DMS153 (cell line): ENCODE data around the gene TTC9B.

Experiments used
- DNase-seq: peaks from one replicate; lab custom pipeline; 2025; lab: John Stamatoyannopoulos, UW

TTC9B gene

GRCh38 chr19:40217934-40218890, at the start of gene TTC9B:
TSS of gene TTC9B (minus strand) at chr19:40218384. CDS start at chr19:40218381, 3 bp downstream.
- DNase-seq = no peak

GRCh38 chr19:40267601-40267997, 49.4 kb upstream of the TTC9B start:
- DNase-seq = no peak

GRCh38 chr19:40266912-40267600, 48.9 kb upstream of the TTC9B start:
- no peak for DNase-seq

- peak; percentile 60 for DNase-seq
Measured at GRCh38 chr19:40266119-40266518, 47.9 kb upstream of the TTC9B start.

- no peak for DNase-seq
Measured at GRCh38 chr19:40265763-40266099, 47.5 kb upstream of the TTC9B start.

GRCh38 chr19:40265055-40265762, 47.0 kb upstream of the TTC9B start:
- no peak for DNase-seq

- no peak for DNase-seq
Measured at GRCh38 chr19:40264314-40265054, 46.3 kb upstream of the TTC9B start.

GRCh38 chr19:40263440-40264313, 45.5 kb upstream of the TTC9B start:
- DNase-seq = no peak

- no peak for DNase-seq
Measured at GRCh38 chr19:40262422-40262821, 44.2 kb upstream of the TTC9B start.

GRCh38 chr19:40261631-40262030, 43.4 kb upstream of the TTC9B start:
- DNase-seq = no peak

- no peak for DNase-seq
Measured at GRCh38 chr19:40257096-40257517, 38.9 kb upstream of the TTC9B start.

- DNase-seq = no peak
Measured at GRCh38 chr19:40256512-40256911, 38.3 kb upstream of the TTC9B start.

- DNase-seq = no peak
Measured at GRCh38 chr19:40255619-40256166, 37.5 kb upstream of the TTC9B start.

- DNase-seq = no peak
Measured at GRCh38 chr19:40254714-40255418, 36.7 kb upstream of the TTC9B start.

- peak; percentile 16 for DNase-seq
Measured at GRCh38 chr19:40253611-40254092, 35.5 kb upstream of the TTC9B start.

- DNase-seq = no peak
Measured at GRCh38 chr19:40252395-40252794, 34.2 kb upstream of the TTC9B start.

GRCh38 chr19:40251991-40252390, 33.8 kb upstream of the TTC9B start:
- no peak for DNase-seq

- DNase-seq = no peak
Measured at GRCh38 chr19:40251244-40251643, 33.1 kb upstream of the TTC9B start.

- DNase-seq = no peak
Measured at GRCh38 chr19:40249781-40250180, 31.6 kb upstream of the TTC9B start.

- no peak for DNase-seq
Measured at GRCh38 chr19:40249201-40249600, 31.0 kb upstream of the TTC9B start.
